Neutrophil (primary cell): ENCODE results near the gene RTP5.

Source experiments
- H3K27ac ChIP-seq: fragments of 200-600 bp; sonication (generic); 2 replicates; pipeline ENCODE4 v1.5.1; 2016; ENCODE audit warnings: mild to moderate bottlenecking, moderate library complexity
- H3K27me3 ChIP-seq: fragments of 200-600 bp; sonication (generic); 2 replicates; pipeline ENCODE4 v1.6.0; 2016; ENCODE audit warnings: mild to moderate bottlenecking
- H3K36me3 ChIP-seq: fragments of 200-600 bp; sonication (generic); 2 replicates; pipeline ENCODE4 v1.5.1; 2017
- H3K4me1 ChIP-seq, 2 experiments: fragments of 200-600 bp in 1 of 2; sonication (generic) in 1 of 2; 1 replicate in 1 of 2; 2 replicates in 1 of 2; pipeline versions ENCODE4 v1.5.1 to v1.6.1; 2013 to 2016; ENCODE audit warnings: low read depth in 1 of 2, low read length in 1 of 2, mild to moderate bottlenecking in 1 of 2, moderate library complexity in 1 of 2; ENCODE audit not compliant: control insufficient read depth in 1 of 2, insufficient read depth in 1 of 2
- H3K4me3 ChIP-seq, 2 experiments: fragments of 200-600 bp in 1 of 2; sonication (generic) in 1 of 2; 1 replicate in 1 of 2; 2 replicates in 1 of 2; pipeline ENCODE4 v1.5.1; 2013 to 2016; ENCODE audit warnings: low read depth in 1 of 2, low read length in 1 of 2, mild to moderate bottlenecking in 1 of 2, moderate library complexity in 1 of 2
- H3K9me3 ChIP-seq: fragments of 200-600 bp; sonication (generic); 2 replicates; pipeline ENCODE4 v1.5.1; 2016
- TF ChIP-seq, protein P1 (sequence below): fragments of 200-600 bp; sonication (generic); IDR thresholded peaks from 2 replicates; pipeline ENCODE4 v1.5.1; 2016; ENCODE audit warnings: antibody characterized with exemption

The RTP5 gene

DNA sequence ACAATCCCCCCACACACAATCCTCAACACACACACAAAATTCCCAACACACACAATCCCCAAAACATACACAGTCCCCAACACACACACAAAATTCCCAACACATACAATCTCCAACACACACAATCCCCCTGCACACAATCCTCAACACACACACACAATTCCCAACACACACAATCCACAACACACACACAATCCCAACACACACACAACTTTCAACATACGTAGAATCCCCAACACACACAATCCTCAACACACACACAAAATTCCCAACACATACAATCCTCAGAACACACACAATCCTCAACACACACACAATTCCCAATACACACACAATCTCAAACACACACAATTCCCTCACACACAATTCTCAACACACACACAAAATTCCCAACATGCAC lies 8.3 kb upstream of the RTP5 start:
- TF ChIP-seq, protein P1, sequence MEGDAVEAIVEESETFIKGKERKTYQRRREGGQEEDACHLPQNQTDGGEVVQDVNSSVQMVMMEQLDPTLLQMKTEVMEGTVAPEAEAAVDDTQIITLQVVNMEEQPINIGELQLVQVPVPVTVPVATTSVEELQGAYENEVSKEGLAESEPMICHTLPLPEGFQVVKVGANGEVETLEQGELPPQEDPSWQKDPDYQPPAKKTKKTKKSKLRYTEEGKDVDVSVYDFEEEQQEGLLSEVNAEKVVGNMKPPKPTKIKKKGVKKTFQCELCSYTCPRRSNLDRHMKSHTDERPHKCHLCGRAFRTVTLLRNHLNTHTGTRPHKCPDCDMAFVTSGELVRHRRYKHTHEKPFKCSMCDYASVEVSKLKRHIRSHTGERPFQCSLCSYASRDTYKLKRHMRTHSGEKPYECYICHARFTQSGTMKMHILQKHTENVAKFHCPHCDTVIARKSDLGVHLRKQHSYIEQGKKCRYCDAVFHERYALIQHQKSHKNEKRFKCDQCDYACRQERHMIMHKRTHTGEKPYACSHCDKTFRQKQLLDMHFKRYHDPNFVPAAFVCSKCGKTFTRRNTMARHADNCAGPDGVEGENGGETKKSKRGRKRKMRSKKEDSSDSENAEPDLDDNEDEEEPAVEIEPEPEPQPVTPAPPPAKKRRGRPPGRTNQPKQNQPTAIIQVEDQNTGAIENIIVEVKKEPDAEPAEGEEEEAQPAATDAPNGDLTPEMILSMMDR: no peak
- Histone ChIP-seq H3K36me3 (no peaks in the 10 kb centered on the region), H3K9me3 (no peaks in the 10 kb centered on the region), H3K4me3 (no peak overlapping the region), H3K27ac (no peak overlapping the region), H3K4me1 (no peaks in the 10 kb centered on the region), H3K27me3 (peaks cover 61% of the 10 kb centered on the region)

DNA sequence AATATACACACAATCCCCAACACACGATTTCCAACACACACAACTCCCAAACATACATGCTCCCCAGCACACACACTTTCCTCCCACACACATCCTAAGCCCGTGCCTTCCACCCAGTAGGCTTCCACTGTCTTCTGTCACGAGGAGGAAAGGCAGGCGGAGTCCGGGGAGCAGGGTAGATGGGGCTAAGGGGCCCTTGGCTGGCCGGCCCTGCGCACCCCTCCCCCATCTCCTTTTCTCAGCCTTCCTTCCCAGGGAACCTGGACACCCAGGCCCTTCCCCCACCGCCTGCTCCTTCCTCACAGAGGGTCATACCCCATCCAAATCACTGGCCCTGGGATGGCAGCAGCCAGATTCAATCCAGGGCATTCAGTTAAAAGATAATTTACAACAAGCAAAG lies 7.4 kb upstream of the RTP5 start:
- Histone ChIP-seq H3K4me3 (no peak overlapping the region), H3K27ac (no peak overlapping the region), H3K4me1 (no peaks in the 10 kb centered on the region), H3K9me3 (no peaks in the 10 kb centered on the region), H3K27me3 (peaks cover 70% of the 10 kb centered on the region), H3K36me3 (no peaks in the 10 kb centered on the region)
- TF ChIP-seq, protein P1: no peak

DNA sequence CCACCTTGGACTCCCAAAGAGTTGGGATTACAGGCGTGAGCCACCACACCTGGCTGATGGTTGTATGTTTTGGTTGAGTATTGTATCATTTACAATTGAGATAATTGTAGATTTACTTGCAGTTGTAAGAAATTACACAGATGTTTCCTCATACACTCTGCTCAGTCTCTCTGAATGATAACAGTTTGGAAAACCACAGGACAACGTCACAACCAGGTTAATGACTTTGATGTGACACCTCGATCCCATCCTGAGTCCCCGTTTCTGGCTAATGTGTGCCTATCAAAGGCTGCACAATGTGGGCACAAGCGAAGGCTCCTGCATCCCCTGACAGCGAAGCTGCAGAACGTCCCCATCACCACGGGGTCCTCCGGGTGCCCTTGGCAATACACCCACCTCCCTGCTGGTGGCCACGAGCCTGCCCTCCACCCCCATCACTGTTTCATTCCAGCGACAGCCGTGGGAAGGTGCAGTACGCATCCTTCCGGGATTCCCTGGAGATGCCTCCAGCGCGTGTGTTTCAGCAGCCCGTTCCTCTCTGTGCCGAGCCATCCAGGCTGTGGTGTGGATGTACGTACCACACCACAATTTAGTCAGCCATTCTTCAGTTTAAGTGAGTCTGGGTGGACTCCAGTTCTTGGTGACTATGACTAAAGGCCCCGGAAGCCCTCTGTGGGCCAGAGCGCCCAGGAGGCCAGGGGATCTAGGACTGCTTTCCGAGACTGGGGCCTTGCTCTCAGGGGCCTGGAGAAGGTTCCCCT lies 6.6 kb upstream of the RTP5 start:
- Histone ChIP-seq H3K36me3 (no peaks in the 10 kb centered on the region), H3K9me3 (no peaks in the 10 kb centered on the region), H3K4me1 (no peaks in the 10 kb centered on the region), H3K27ac (no peak overlapping the region), H3K4me3 (no peak overlapping the region), H3K27me3 (peaks cover 78% of the 10 kb centered on the region)
- TF ChIP-seq, protein P1: no peak

DNA sequence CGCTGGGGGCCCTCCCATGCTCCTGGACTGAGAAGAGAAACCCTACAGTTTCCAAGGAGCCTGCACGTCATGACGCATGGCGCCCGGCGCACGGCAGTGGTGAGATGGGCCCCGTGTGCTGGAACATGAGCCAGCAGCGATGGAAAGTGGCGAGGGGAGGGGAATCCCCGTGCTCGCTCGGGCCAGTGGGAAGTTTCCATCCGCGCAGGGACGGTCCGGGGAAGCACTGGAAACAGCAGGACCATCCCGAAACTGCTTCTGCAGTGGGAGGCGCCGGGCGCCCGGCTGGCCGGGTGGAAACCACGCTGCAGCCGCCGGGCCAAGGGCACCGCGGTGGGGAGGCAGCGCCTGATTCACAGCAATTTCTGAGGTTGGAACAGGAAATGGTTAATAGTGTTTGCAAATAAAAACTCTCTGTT lies 6.0 kb upstream of the RTP5 start:
- TF ChIP-seq, protein P1: no peak
- no peak overlapping the region for H3K27ac ChIP-seq
- no peak overlapping the region for H3K4me3 ChIP-seq
- no peaks in the 10 kb centered on the region for H3K4me1 ChIP-seq
- peaks cover 84% of the 10 kb centered on the region for H3K27me3 ChIP-seq
- no peaks in the 10 kb centered on the region for H3K36me3 ChIP-seq
- H3K9me3 ChIP-seq: no peaks in the 10 kb centered on the region

DNA sequence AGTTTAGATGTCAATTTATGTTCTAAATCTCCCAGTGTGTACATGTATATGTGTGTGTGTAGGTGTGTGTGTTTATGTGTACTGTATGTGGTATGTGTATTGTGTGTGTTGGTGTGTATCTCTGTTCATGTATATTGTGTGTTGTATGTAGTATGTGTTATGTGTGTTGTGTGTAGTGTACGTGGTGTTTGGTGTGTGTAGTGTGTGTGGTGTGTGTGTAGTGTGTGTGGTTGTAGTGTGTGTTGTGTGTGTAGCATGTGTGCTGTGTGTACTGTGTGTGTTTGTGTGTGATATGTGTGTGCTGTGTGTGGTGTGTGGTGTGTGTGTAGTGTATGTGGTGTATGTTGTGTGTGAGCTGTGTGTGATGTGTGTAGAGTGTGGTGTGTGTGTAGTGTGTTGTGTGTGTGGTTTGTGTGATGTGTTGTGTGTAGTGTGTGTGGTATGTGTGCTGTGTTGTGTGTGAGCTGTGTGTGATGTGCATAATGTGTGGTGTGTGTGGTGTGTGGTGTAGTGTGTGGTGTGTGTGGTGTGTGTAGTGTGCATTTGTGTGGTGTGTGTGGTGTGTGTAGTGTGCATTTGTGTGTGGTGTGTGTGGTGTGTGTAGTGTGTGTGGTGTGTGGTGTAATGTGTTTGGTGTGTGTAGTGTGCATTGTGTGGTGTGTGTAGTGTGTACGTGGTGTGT lies 5.2 kb upstream of the RTP5 start:
- no peaks in the 10 kb centered on the region for H3K9me3 ChIP-seq
- H3K4me3 ChIP-seq: no peak overlapping the region
- peaks cover 82% of the 10 kb centered on the region for H3K27me3 ChIP-seq
- TF ChIP-seq, protein P1: no peak
- H3K4me1 ChIP-seq: no peaks in the 10 kb centered on the region
- H3K36me3 ChIP-seq: no peaks in the 10 kb centered on the region
- H3K27ac ChIP-seq: no peak overlapping the region
